Measurements from ENCODE around the gene HPCAL4. TPM values are rescaled to one million over a fixed set of nuclear protein-coding genes. Genes with fewer than 3 reads are reported as not detected.

Gene HPCAL4
- total RNA-seq, 1 donor from 2014 or later, result not detected

GRCh38 chr1:39733161-39733560 lies 41.9 kb upstream of the HPCAL4 start:
- no peak overlapping the region for H3K4me3 Mint-ChIP-seq (ENCODE audit: unreplicated experiment)
- DNase-seq (ENCODE audit: extremely low spot score, unreplicated experiment), result no peak
- no peaks in the 10 kb centered on the region for H3K9me3 Mint-ChIP-seq (ENCODE audit: unreplicated experiment)
- TF ChIP-seq CTCF (IDR thresholded peaks at IDR 0.05), result no peak
- no peaks in the 10 kb centered on the region for H3K4me1 Mint-ChIP-seq (ENCODE audit: unreplicated experiment)
- no peak overlapping the region for H3K27ac Mint-ChIP-seq (ENCODE audit: unreplicated experiment)
- peaks cover 62% of the 10 kb centered on the region for H3K27me3 Mint-ChIP-seq (ENCODE audit: unreplicated experiment)
- no peaks in the 10 kb centered on the region for H3K36me3 Mint-ChIP-seq (ENCODE audit: unreplicated experiment)

- Mint-ChIP-seq H3K27me3 (ENCODE audit: unreplicated experiment) (peaks cover 66% of the 10 kb centered on the region), H3K27ac (ENCODE audit: unreplicated experiment) (no peak overlapping the region), H3K4me1 (ENCODE audit: unreplicated experiment) (no peaks in the 10 kb centered on the region), H3K36me3 (ENCODE audit: unreplicated experiment) (no peaks in the 10 kb centered on the region), H3K4me3 (ENCODE audit: unreplicated experiment) (no peak overlapping the region), H3K9me3 (ENCODE audit: unreplicated experiment) (no peaks in the 10 kb centered on the region)
- TF ChIP-seq CTCF (IDR thresholded peaks at IDR 0.05), result no peak
- DNase-seq (ENCODE audit: extremely low spot score, unreplicated experiment), result no peak
Measured at GRCh38 chr1:39732730-39733129, 41.5 kb upstream of the HPCAL4 start.

- Mint-ChIP-seq H3K4me3 (ENCODE audit: unreplicated experiment) (no peak overlapping the region), H3K27ac (ENCODE audit: unreplicated experiment) (no peak overlapping the region), H3K4me1 (ENCODE audit: unreplicated experiment) (no peaks in the 10 kb centered on the region), H3K9me3 (ENCODE audit: unreplicated experiment) (no peaks in the 10 kb centered on the region), H3K36me3 (ENCODE audit: unreplicated experiment) (peaks cover 2% of the 10 kb centered on the region), H3K27me3 (ENCODE audit: unreplicated experiment) (peaks cover 77% of the 10 kb centered on the region)
- TF ChIP-seq CTCF (IDR thresholded peaks at IDR 0.05), result no peak
- no peak for DNase-seq (ENCODE audit: extremely low spot score, unreplicated experiment)
Measured at GRCh38 chr1:39729842-39730241, 38.6 kb upstream of the HPCAL4 start.

GRCh38 chr1:39729030-39729429 lies 37.8 kb upstream of the HPCAL4 start:
- TF ChIP-seq CTCF (IDR thresholded peaks at IDR 0.05), result no peak
- H3K9me3 Mint-ChIP-seq (ENCODE audit: unreplicated experiment), result no peaks in the 10 kb centered on the region

DNA sequence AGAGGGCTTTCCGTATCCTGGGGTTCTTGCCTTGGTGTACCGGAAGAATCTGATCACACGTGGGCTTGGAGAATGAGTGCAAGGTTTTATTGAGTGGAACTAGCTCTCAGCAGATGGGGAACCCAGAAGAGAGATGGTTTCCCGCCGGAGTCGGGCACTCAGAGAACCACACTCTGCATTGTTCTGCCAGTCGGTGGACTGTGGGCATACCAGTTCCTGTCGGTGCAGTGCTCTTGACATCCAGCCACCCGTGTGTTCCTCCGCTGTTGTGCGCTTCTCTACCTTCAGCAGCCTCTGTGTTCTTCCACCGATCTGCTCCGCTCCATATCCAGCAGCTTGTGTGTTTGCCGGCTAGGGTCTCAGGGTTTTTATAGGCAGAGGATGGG lies 36.7 kb upstream of the HPCAL4 start:
- H3K4me1 Mint-ChIP-seq (ENCODE audit: unreplicated experiment), result no peaks in the 10 kb centered on the region
- H3K27me3 Mint-ChIP-seq (ENCODE audit: unreplicated experiment), result peaks cover 73% of the 10 kb centered on the region
- H3K27ac Mint-ChIP-seq (ENCODE audit: unreplicated experiment), result no peak overlapping the region
- no peak for DNase-seq (ENCODE audit: extremely low spot score, unreplicated experiment)
- no peak for TF ChIP-seq CTCF (IDR thresholded peaks at IDR 0.05)
- no peak overlapping the region for H3K4me3 Mint-ChIP-seq (ENCODE audit: unreplicated experiment)
- no peaks in the 10 kb centered on the region for H3K9me3 Mint-ChIP-seq (ENCODE audit: unreplicated experiment)
- H3K36me3 Mint-ChIP-seq (ENCODE audit: unreplicated experiment), result peaks cover 2% of the 10 kb centered on the region

More at GRCh38 chr1:39729030-39729429, 37.8 kb upstream of the HPCAL4 start:
- Mint-ChIP-seq H3K4me3 (ENCODE audit: unreplicated experiment) (no peak overlapping the region), H3K27ac (ENCODE audit: unreplicated experiment) (no peak overlapping the region), H3K36me3 (ENCODE audit: unreplicated experiment) (peaks cover 2% of the 10 kb centered on the region), H3K4me1 (ENCODE audit: unreplicated experiment) (no peaks in the 10 kb centered on the region), H3K27me3 (ENCODE audit: unreplicated experiment) (peaks cover 81% of the 10 kb centered on the region)
- no peak for DNase-seq (ENCODE audit: extremely low spot score, unreplicated experiment)
